Fibroblast of skin of right biceps (primary cell): Measurements from ENCODE around the gene SHD.
"Not testable (repeated sequence)": the region's sequence is repeated elsewhere in the genome, so short reads cannot be mapped to it uniquely, and the experiment has no call there.

Source experiments
- DNase-seq: peaks from one replicate; pipeline ENCODE4 v3.0.0-alpha.2; 2013

SHD gene

GRCh38 chr19:4328243-4328990 is 49.4 kb downstream of the SHD start:
- peak; percentile 95 for DNase-seq

- DNase-seq = not testable (repeated sequence)
These were observed 50.1 kb downstream of the SHD start for GRCh38 chr19:4328991-4329681.

GRCh38 chr19:4329858-4330257 is 50.8 kb downstream of the SHD start:
- DNase-seq = no peak

- no peak for DNase-seq
These were observed 56.0 kb downstream of the SHD start for GRCh38 chr19:4334929-4335570.

- DNase-seq = peak; percentile 15
These were observed 58.9 kb downstream of the SHD start for GRCh38 chr19:4337906-4338440.

GRCh38 chr19:4338441-4339355 is 59.6 kb downstream of the SHD start, which contains the start of gene STAP2:
Gene STAP2, minus strand, starts transcription at chr19:4338827. Its CDS starts 74 bp downstream, at chr19:4338753.
- DNase-seq = no peak
